SJCRH30 (cell line): ENCODE data around the gene CNNM3. TPM values are rescaled to one million over a fixed set of nuclear protein-coding genes. Genes with fewer than 3 reads are reported as not detected.
A peak's percentile ranks its signal among the peaks of the same experiment; 100 is the strongest.
"Not testable (repeated sequence)": the region's sequence is repeated elsewhere in the genome, so short reads cannot be mapped to it uniquely, and the experiment has no call there.

Source experiments
- DNase-seq, 2 experiments: peaks; one replicate each; pipeline ENCODE4 v3.0.0-alpha.2; 2015 to 2020
- H3K27ac ChIP-seq: fragments of 250-450 bp; sonication (Bioruptor Pico); 2 replicates; pipeline ENCODE4 v1.5.1; 2020; ENCODE audit warnings: mild to moderate bottlenecking, moderate library complexity
- H3K27me3 ChIP-seq: fragments of 250-450 bp; sonication (Bioruptor Pico); 2 replicates; pipeline ENCODE4 v1.5.1; 2020; ENCODE audit warnings: mild to moderate bottlenecking, moderate library complexity
- H3K36me3 ChIP-seq: fragments of 250-450 bp; sonication (Bioruptor Pico); 2 replicates; pipeline ENCODE4 v1.5.1; 2020; ENCODE audit warnings: mild to moderate bottlenecking, moderate library complexity
- H3K4me1 ChIP-seq: fragments of 250-450 bp; sonication (Bioruptor Pico); 2 replicates; pipeline ENCODE4 v1.5.1; 2020; ENCODE audit warnings: mild to moderate bottlenecking, moderate library complexity
- H3K4me3 ChIP-seq: fragments of 250-450 bp; sonication (Bioruptor Pico); 2 replicates; pipeline ENCODE4 v1.5.1; 2020; ENCODE audit warnings: mild to moderate bottlenecking, moderate library complexity
- H3K9me3 ChIP-seq: fragments of 250-450 bp; sonication (Bioruptor Pico); replicated peaks from 2 replicates; pipeline ENCODE4 v1.5.1; 2020; ENCODE audit warnings: mild to moderate bottlenecking, moderate library complexity
- total RNA-seq: library from RNA; depleted of rRNA; stranded (reverse); fragments of >200 nt; shearing (Covaris generic); gene quantifications from 2 replicates; pipeline ENCODE4 v1.2.3, GENCODE V29; 2014

CNNM3 gene
- total RNA-seq, 1 experiment from 2014 or later = 9.3 TPM

- no peaks in the 10 kb centered on the region for H3K27me3 ChIP-seq
- H3K4me3 ChIP-seq = peak overlapping the region; percentile 72
- H3K36me3 ChIP-seq = peaks cover 18% of the 10 kb centered on the region
- H3K9me3 ChIP-seq = no peaks in the 10 kb centered on the region
- peak in 1 of 2 experiments; percentile 35 for DNase-seq
- H3K27ac ChIP-seq = peak overlapping the region; percentile 9; the same call in 1 of the 2 replicates
- no peaks in the 10 kb centered on the region for H3K4me1 ChIP-seq
Observed at GRCh38 chr2:96856776-96857666, 41.0 kb downstream of the CNNM3 start.

GRCh38 chr2:96857667-96858372 is 41.8 kb downstream of the CNNM3 start, which contains the start of gene ANKRD39:
Gene ANKRD39 (minus strand): TSS chr2:96858016. CDS start chr2:96857987, 29 bp downstream.
- H3K27ac ChIP-seq = peak within 1 kb of the TSS; percentile 9; the same call in 1 of the 2 replicates

DNA sequence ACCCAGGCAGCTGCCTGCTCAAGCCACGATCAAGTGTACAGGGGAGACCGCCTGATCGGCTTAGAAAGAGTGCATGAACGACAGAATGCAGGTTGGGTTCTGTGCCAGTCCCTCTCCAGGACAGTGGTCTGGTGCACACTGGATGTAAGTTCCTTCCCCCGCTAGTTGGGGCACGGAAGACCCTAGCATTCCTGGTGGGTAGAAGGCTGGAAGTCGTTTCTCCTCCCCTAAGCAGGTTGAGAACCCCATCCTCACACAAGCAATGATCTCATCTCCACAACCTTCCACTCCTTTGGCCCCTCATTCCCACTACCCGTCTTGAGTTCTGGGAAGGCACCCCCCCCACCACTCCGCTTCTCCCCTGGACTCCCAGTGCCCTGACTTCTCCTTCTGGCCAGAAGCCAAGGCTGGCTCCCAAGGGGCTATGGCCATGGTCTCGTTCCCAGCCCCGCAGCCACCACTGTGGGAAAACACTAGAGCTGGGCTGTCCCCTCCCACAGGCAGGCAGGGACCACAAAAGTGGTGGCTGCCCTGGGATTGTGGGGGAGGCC is 43.1 kb downstream of the CNNM3 start:
- no peaks in the 10 kb centered on the region for H3K27me3 ChIP-seq
- no peaks in the 10 kb centered on the region for H3K4me1 ChIP-seq
- no peaks in the 10 kb centered on the region for H3K9me3 ChIP-seq
- no peak overlapping the region; the same call in 1 of the 2 replicates for H3K4me3 ChIP-seq
- peaks cover 33% of the 10 kb centered on the region for H3K36me3 ChIP-seq
- H3K27ac ChIP-seq = no peak overlapping the region
- DNase-seq = peak; percentile 32 to 45

More at GRCh38 chr2:96857667-96858372, 41.8 kb downstream of the CNNM3 start, which contains the start of gene ANKRD39:
- no peaks in the 10 kb centered on the region for H3K27me3 ChIP-seq
- peak within 1 kb of the TSS; percentile 72 for H3K4me3 ChIP-seq
- peaks cover 19% of the 10 kb centered on the region for H3K36me3 ChIP-seq
- H3K9me3 ChIP-seq = no peaks in the 10 kb centered on the region
- peak; percentile 96 to 99 for DNase-seq
- no peaks in the 10 kb centered on the region for H3K4me1 ChIP-seq

- Histone ChIP-seq H3K27ac (no peak overlapping the region), H3K4me3 (no peak overlapping the region), H3K27me3 (no peaks in the 10 kb centered on the region), H3K4me1 (no peaks in the 10 kb centered on the region), H3K36me3 (peaks cover 37% of the 10 kb centered on the region), H3K9me3 (no peaks in the 10 kb centered on the region)
- no peak for DNase-seq
Observed at GRCh38 chr2:96859681-96860064, 43.6 kb downstream of the CNNM3 start.

GRCh38 chr2:96860065-96861029 is 44.3 kb downstream of the CNNM3 start:
- Histone ChIP-seq H3K36me3 (peaks cover 43% of the 10 kb centered on the region), H3K4me1 (no peaks in the 10 kb centered on the region), H3K9me3 (no peaks in the 10 kb centered on the region), H3K27ac (no peak overlapping the region), H3K4me3 (no peak overlapping the region), H3K27me3 (no peaks in the 10 kb centered on the region)
- peak in 1 of 2 experiments; percentile 1 for DNase-seq

DNA sequence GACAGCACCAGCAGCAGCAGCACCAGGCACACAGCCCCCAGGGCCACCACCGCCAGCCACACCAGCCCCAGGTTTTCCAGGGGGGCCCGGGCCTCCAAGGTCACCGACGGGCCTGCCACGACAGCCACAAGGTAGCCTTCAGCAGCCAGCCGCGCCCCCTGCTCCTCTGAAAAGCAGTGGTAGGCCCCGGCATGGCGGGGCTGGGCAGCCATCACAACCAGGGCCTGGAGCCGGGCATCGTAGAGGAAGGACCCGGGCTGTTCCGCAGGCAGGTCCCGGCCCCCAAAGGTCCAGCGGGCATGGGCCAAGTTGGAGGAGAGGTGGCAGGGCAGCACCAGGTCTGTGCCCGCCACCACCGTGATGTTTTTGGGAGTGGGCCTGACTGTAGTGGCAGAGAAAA is 45.0 kb downstream of the CNNM3 start:
- H3K4me3 ChIP-seq = no peak overlapping the region
- peaks cover 50% of the 10 kb centered on the region for H3K36me3 ChIP-seq
- peak in 1 of 2 experiments; percentile 1 for DNase-seq
- H3K9me3 ChIP-seq = no peaks in the 10 kb centered on the region
- no peaks in the 10 kb centered on the region for H3K4me1 ChIP-seq
- no peak overlapping the region for H3K27ac ChIP-seq
- no peaks in the 10 kb centered on the region for H3K27me3 ChIP-seq

- not testable (repeated sequence) for H3K9me3 ChIP-seq, DNase-seq, H3K27ac ChIP-seq, H3K4me3 ChIP-seq, H3K4me1 ChIP-seq, H3K27me3 ChIP-seq
- H3K36me3 ChIP-seq = peaks cover 56% of the 10 kb centered on the region
Observed at GRCh38 chr2:96863056-96863455, 47.0 kb downstream of the CNNM3 start.

DNA sequence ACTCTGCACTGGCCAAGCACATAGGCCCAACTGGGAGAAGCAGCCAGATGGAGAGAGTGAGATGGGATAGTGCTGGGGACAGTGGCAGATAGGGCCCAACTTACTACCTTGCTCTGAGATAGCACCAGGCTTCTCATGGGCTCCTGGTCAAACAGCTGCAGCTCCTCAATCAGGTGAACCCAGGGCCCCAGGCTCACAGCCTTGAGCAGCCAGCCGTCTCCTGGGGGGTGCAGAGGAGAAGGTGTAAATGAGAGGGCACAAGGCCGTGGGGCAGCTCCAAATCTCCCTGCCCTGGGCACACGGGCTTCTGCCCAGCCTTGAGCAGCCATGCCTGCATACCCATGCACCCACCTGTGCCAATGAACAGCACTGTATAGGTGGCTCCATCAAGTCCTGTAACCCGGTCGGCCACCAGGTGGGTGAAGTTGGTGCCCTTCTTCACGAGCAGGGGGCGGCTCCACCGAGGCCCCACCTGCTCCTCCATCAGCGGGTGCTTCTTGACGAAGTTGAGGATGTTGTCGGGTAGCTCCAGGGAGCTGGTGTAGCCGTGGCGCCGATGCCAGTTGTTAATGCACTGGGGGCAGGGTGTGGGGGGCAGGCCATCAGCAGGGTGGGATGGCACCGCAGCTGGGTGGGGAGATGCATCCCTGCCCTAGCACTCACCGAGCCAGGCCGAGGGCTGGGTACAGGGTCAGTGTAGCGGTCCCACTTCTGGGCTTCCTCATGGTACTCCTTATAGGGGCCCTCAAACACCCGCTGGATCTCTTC is 47.7 kb downstream of the CNNM3 start:
- Histone ChIP-seq H3K4me1 (no peaks in the 10 kb centered on the region; the same call in 1 of the 2 replicates), H3K9me3 (no peaks in the 10 kb centered on the region), H3K27ac (no peak overlapping the region), H3K27me3 (no peaks in the 10 kb centered on the region), H3K4me3 (no peak overlapping the region), H3K36me3 (peaks cover 56% of the 10 kb centered on the region)
- DNase-seq = peak in 1 of 2 experiments; percentile 1

DNA sequence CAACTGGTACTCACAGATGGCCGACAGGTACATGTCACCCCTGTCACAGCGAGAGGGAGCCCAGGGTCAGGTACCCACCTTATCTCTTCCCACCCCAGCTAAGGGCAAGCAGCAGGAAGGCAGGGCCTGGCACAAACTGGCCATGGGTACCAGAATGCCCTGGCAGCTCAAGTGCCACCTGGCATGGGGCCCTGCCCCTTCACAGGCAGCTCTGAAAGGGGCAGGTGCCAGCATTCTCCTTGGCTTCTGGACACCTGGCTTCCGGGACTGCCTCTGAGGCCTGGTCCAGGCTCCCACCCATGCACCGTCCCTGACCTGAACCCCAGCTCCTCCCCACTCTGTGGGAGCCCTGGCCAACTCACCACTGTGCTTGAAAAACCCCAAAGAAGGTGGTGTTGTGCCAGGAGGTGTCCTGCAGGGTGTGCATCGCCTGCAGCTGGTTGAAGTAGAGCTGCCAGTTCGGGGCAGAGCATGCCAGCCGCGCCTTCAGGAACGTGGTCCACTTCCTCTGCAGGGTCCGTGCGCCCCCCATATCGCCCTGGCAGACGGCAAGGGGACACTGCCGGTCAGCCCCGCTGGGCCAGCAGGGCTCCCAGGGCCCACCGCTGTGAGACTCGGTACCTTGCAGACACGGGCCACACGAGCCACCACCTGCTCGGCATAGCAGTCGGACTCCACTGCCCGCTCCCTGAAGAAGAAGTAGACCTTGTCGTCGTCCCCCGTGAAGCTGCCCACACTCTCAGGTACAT is 48.4 kb downstream of the CNNM3 start:
- Histone ChIP-seq H3K27ac (no peak overlapping the region), H3K27me3 (no peaks in the 10 kb centered on the region), H3K4me1 (no peaks in the 10 kb centered on the region; the same call in 1 of the 2 replicates), H3K36me3 (peaks cover 56% of the 10 kb centered on the region), H3K4me3 (no peak overlapping the region), H3K9me3 (no peaks in the 10 kb centered on the region)
- DNase-seq = peak in 1 of 2 experiments; percentile 2

GRCh38 chr2:96865654-96866053 is 49.6 kb downstream of the CNNM3 start:
- Histone ChIP-seq H3K4me1 (peaks cover 3% of the 10 kb centered on the region), H3K27ac (no peak overlapping the region), H3K36me3 (peaks cover 51% of the 10 kb centered on the region), H3K9me3 (no peaks in the 10 kb centered on the region), H3K27me3 (no peaks in the 10 kb centered on the region), H3K4me3 (no peak overlapping the region)
- no peak for DNase-seq

- DNase-seq = no peak
- no peak overlapping the region for H3K4me3 ChIP-seq
- no peaks in the 10 kb centered on the region for H3K27me3 ChIP-seq
- H3K27ac ChIP-seq = no peak overlapping the region
- no peaks in the 10 kb centered on the region for H3K9me3 ChIP-seq
- peaks cover 5% of the 10 kb centered on the region for H3K4me1 ChIP-seq
- H3K36me3 ChIP-seq = peaks cover 49% of the 10 kb centered on the region
Observed at GRCh38 chr2:96866149-96866548, 50.1 kb downstream of the CNNM3 start.

DNA sequence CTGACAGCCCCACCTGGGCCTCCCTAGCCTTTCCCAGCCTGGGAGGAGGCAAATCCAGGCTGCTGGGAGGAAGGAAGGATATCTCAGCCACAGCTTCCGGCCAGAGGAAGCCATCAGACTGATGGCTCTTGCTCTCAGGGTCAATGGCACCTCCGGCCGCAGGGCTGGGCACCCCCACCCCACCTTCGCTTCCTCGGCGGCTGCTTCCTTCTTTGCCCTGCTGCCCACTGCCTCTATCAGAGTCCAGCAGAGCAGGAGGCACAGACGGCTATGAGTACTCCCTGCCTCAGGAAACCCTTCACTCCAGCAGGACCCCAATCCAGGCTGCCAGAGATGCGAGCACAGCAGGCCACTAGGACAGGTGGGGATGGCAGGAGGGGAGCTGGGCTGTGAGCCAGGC is 50.5 kb downstream of the CNNM3 start:
- no peak overlapping the region for H3K27ac ChIP-seq
- no peak for DNase-seq
- peaks cover 44% of the 10 kb centered on the region for H3K36me3 ChIP-seq
- H3K9me3 ChIP-seq = no peaks in the 10 kb centered on the region
- H3K4me3 ChIP-seq = no peak overlapping the region
- no peaks in the 10 kb centered on the region for H3K27me3 ChIP-seq
- peaks cover 5% of the 10 kb centered on the region for H3K4me1 ChIP-seq
